Measurements from ENCODE around the gene CPSF4L.

Gene CPSF4L

GRCh38 chr17:73231395-73231794 lies 30.3 kb downstream of the CPSF4L start:
- DNase-seq: no peak

GRCh38 chr17:73230088-73230487 lies 31.6 kb downstream of the CPSF4L start:
- no peak for DNase-seq

- DNase-seq: no peak
These were observed 32.9 kb downstream of the CPSF4L start for GRCh38 chr17:73228748-73229236.

GRCh38 chr17:73227944-73228343 lies 33.7 kb downstream of the CPSF4L start:
- no peak for DNase-seq

GRCh38 chr17:73227379-73227778 lies 34.3 kb downstream of the CPSF4L start:
- no peak for DNase-seq

- no peak for DNase-seq
These were observed 35.0 kb downstream of the CPSF4L start for GRCh38 chr17:73226556-73227172.

- DNase-seq: no peak
These were observed 36.9 kb downstream of the CPSF4L start for GRCh38 chr17:73224663-73225305.

- no peak for DNase-seq
These were observed 37.4 kb downstream of the CPSF4L start for GRCh38 chr17:73224237-73224636.

- no peak for DNase-seq
These were observed 38.0 kb downstream of the CPSF4L start for GRCh38 chr17:73223626-73224230.

GRCh38 chr17:73215447-73215846 lies 46.2 kb downstream of the CPSF4L start:
- DNase-seq: no peak

GRCh38 chr17:73214851-73215250 lies 46.8 kb downstream of the CPSF4L start:
- DNase-seq: no peak

GRCh38 chr17:73214008-73214407 lies 47.7 kb downstream of the CPSF4L start:
- no peak for DNase-seq

GRCh38 chr17:73211745-73212144 lies 49.9 kb downstream of the CPSF4L start:
- DNase-seq: no peak

GRCh38 chr17:73210002-73210678 lies 51.5 kb downstream of the CPSF4L start:
- DNase-seq: no peak

- DNase-seq: no peak
These were observed 52.2 kb downstream of the CPSF4L start for GRCh38 chr17:73209436-73209835.

GRCh38 chr17:73208139-73208827 lies 53.4 kb downstream of the CPSF4L start:
- DNase-seq: no peak

- DNase-seq: no peak
These were observed 56.2 kb downstream of the CPSF4L start for GRCh38 chr17:73205459-73205961.

GRCh38 chr17:73203788-73204479 lies 57.7 kb downstream of the CPSF4L start:
- no peak for DNase-seq

GRCh38 chr17:73203135-73203787 lies 58.4 kb downstream of the CPSF4L start:
- DNase-seq: no peak

GRCh38 chr17:73201215-73202069 lies 60.2 kb downstream of the CPSF4L start:
- DNase-seq: no peak

- DNase-seq: no peak
These were observed 61.2 kb downstream of the CPSF4L start for GRCh38 chr17:73200476-73200875.
